Measurements from ENCODE around the gene LRP5.
"Not testable (repeated sequence)": the region's sequence is repeated elsewhere in the genome, so short reads cannot be mapped to it uniquely, and the experiment has no call there.

LRP5 gene

DNA sequence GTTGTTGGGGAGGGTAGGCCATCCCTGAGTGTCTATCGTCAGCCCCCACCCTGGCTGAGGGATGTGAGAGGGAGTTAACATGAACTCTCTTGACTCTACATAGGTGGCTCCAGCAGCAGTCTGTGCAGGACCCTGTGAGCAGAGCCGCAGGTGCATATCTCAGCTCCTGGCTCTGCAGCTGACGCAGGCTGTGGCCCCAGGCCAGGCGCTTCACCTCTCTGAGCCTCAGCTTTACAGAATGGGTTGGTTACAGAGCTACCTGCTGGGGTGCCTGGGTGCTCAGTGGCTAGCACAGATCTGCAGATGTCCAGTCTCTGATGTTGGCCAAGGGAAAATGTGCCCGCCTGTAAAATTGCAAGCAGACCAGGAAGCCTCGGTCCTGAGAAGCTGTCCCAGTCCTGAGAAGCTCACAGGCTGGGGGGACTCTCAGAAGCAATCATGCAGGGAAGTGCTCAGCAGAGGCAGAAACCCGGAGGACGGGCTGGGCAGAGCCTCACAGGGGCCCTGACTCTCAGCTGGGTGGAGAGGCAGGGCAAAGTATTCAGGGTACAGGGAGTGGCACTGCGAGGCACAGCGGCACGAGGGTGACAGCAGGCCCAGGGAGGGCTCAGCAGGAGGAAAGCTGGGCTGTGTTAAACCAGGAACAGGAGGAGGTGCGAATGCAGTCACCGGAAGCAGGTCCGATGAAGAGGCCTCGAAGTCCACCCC lies 15.9 kb upstream of the LRP5 start:
- TF ChIP-seq, protein P1, sequence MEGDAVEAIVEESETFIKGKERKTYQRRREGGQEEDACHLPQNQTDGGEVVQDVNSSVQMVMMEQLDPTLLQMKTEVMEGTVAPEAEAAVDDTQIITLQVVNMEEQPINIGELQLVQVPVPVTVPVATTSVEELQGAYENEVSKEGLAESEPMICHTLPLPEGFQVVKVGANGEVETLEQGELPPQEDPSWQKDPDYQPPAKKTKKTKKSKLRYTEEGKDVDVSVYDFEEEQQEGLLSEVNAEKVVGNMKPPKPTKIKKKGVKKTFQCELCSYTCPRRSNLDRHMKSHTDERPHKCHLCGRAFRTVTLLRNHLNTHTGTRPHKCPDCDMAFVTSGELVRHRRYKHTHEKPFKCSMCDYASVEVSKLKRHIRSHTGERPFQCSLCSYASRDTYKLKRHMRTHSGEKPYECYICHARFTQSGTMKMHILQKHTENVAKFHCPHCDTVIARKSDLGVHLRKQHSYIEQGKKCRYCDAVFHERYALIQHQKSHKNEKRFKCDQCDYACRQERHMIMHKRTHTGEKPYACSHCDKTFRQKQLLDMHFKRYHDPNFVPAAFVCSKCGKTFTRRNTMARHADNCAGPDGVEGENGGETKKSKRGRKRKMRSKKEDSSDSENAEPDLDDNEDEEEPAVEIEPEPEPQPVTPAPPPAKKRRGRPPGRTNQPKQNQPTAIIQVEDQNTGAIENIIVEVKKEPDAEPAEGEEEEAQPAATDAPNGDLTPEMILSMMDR (IDR thresholded peaks at IDR 0.05), result no peak
- intact Hi-C loops (cut with DNase I; ENCODE audit: low total_unique reads), result loop anchor here (10.0 kb wide), 2 partner anchors 82 to 148 kb away; partner anchors contain the start of gene KMT5B
- Histone ChIP-seq H3K9me3 (no peaks in the 10 kb centered on the region), H3K27me3 (no peaks in the 10 kb centered on the region), H3K36me3 (no peaks in the 10 kb centered on the region), H3K4me1 (peaks cover 0 to 13% (median 2%) of the 10 kb centered on the region in 4 donors), H3K27ac (no peak overlapping the region), H3K4me3 (no peak overlapping the region)
- no peak for DNase-seq

DNA sequence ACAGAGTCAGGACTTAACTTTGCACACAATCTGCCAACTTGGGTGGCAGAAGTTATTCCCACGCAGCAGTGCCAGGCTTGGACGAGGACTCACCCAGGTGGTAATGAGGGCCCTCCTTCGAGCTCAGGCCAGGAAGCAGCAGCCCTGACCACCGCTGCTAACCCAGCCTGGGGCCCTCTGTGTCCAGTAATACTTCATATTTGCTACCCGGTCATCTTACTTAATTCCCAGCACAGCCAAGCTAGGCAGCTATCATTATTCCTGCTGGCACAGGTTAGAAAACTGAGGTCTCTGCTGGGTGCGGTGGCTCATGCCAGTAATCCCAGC lies 15.4 kb upstream of the LRP5 start:
- intact Hi-C loops (cut with DNase I; ENCODE audit: low total_unique reads), result loop anchor here (10.0 kb wide), 2 partner anchors 82 to 148 kb away; partner anchors contain the start of gene KMT5B
- no peak overlapping the region for H3K27ac ChIP-seq

DNA sequence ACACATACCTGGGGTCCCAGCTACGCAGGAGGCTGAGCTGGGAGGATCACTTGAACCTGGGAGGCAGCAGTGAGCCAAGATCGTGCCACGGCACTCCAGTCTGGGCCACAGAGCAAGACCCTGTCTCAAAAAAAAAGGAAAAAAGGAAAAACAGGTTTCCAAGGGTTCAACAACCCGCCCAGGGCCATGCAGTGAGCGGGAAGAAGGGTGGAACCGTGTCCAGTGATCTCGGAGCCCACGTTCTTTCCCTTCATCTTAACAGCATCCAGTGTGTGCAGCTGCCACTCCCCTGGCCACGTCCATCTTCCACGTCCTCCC lies 14.9 kb upstream of the LRP5 start:
- intact Hi-C loops (cut with DNase I; ENCODE audit: low total_unique reads), result loop anchor here (10.0 kb wide), 2 partner anchors 83 to 147 kb away; partner anchors contain the start of gene KMT5B
- DNase-seq, result no peak
- Histone ChIP-seq H3K27me3 (no peaks in the 10 kb centered on the region), H3K4me1 (peaks cover 0 to 13% (median 2%) of the 10 kb centered on the region in 4 donors), H3K36me3 (no peaks in the 10 kb centered on the region), H3K4me3 (no peak overlapping the region), H3K9me3 (no peaks in the 10 kb centered on the region), H3K27ac (no peak overlapping the region)
- TF ChIP-seq, protein P1 (IDR thresholded peaks at IDR 0.05), result no peak

More for the DNA sequence above, 15.4 kb upstream of the LRP5 start:
- Histone ChIP-seq H3K4me3 (no peak overlapping the region), H3K4me1 (peaks cover 0 to 13% (median 2%) of the 10 kb centered on the region in 4 donors), H3K36me3 (no peaks in the 10 kb centered on the region), H3K9me3 (no peaks in the 10 kb centered on the region), H3K27me3 (no peaks in the 10 kb centered on the region)
- TF ChIP-seq, protein P1 (IDR thresholded peaks at IDR 0.05), result no peak
- no peak for DNase-seq

DNA sequence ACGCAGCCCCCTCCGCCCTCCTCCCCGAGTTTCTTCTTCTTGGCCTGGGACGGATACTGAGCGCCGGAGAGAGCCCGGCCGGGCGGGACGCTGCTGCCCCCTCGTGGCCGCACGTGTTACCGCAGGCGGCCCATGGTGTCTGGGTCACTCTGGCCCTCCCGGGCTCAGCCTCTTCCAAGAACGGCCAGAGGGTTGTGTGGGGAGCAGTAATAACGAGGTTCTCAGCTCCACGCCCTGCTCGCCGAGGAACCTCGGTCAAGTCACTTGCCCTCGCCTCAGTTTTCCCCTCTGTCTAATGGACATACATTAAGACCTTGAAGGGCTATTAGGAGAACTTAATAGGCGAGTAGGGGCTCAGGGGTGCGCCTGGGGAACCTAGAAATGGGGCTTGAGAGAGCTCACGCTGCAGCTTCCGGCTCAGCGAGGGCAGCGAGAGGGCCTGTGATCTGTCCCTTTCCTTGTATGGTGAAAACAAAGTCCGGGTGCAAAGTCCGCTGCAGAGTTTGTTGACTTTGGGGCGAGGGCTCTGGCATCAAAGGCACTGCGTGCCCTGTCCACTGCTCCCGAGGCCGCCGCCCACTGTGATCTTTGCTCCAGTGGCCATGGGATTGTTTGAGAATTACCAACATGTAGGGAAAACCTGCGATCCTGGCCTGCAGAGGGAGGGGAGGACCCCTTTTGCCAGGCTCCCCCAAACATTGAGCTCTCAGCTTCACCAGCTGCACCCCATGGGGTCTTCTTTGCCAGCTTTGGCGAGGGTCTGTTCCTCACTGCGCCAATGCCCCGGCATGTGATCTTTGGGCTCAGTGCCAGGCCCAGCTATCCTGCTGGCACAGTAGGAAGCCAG lies 14.4 kb upstream of the LRP5 start:
- Histone ChIP-seq H3K27ac (no peak overlapping the region), H3K4me3 (no peak overlapping the region), H3K36me3 (no peaks in the 10 kb centered on the region), H3K9me3 (no peaks in the 10 kb centered on the region), H3K27me3 (no peaks in the 10 kb centered on the region), H3K4me1 (peaks cover 0 to 18% (median 7%) of the 10 kb centered on the region in 4 donors)
- peak; percentile 51 to 85 for DNase-seq
- TF ChIP-seq, protein P1 (IDR thresholded peaks at IDR 0.05), result peak; percentile 96 to 100
- intact Hi-C loops (cut with DNase I; ENCODE audit: low total_unique reads), result loop anchor here (2.0 to 10.0 kb wide), 3 partner anchors 39 to 147 kb away; partner anchors contain the start of gene KMT5B

DNA sequence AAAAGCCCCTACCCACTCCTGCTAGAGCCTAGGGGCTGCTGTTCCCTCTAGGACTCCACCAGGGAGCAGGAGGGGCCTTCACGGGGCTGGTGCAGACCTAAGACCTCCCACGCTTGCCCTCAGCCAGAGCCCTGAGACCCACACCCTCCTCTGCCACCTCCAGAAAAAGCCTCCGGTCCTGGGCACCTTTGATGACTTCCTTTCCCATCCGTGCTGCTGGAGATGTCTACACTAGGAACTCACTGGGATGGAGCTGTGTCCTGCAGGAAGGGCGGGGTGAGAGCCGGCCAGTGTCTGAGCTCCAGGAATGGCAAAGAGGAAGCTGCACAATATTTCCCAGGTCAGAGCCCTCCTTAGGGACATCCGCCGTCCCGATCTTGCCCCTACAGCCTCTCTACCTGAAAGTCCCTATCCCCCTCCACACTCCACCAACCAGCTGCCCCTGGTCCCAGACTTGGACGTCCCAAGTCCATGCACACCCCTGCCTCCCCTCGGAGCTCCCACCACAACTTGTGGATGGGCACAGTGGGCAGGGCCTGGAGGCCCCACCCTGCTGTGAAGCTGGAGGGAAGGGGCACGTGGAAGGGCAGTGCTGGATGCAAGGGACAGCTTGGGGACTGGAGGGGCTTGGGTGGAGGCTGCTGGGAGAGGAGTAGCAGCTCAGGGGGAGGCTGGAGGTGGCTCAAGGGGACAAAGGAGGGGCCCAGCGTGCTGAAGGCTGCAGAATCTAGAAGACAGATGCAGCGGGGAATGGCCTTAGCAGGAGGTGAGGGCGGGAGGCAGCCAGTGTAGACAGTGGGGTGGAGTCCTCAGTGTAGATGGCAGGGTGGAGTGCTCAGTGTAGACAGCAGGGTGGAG lies 13.5 kb upstream of the LRP5 start:
- Histone ChIP-seq H3K27ac (no peak overlapping the region), H3K27me3 (no peaks in the 10 kb centered on the region), H3K4me1 (peaks cover 0 to 18% (median 7%) of the 10 kb centered on the region in 4 donors), H3K9me3 (no peaks in the 10 kb centered on the region), H3K36me3 (no peaks in the 10 kb centered on the region), H3K4me3 (no peak overlapping the region)
- TF ChIP-seq, protein P1 (IDR thresholded peaks at IDR 0.05), result no peak
- intact Hi-C loops (cut with DNase I; ENCODE audit: low total_unique reads), result loop anchor here (2.0 to 10.0 kb wide), 3 partner anchors 40 to 146 kb away; partner anchors contain the start of gene KMT5B
- DNase-seq, result no peak

DNA sequence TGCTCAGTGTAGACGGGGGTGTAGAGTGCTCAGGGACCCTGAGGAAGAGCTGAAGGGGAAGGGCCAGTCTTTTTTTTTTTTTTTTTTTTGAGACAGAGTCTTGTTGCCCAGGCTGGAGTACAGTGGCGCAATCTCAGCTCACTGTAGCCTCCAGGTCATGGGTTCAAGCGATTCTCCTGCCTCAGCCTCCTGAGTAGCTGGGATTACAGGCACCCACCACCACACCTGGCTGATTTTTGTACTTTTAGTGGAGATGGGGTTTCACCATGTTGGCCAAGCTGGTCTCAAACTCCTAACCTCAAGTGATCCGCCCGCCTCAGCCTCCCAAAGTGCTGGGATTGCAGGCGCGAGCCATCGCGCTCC lies 12.9 kb upstream of the LRP5 start:
- H3K27me3 ChIP-seq, H3K9me3 ChIP-seq, H3K36me3 ChIP-seq, H3K4me3 ChIP-seq, H3K27ac ChIP-seq, DNase-seq: not testable (repeated sequence)
- H3K4me1 ChIP-seq, result peaks cover 0 to 18% (median 7%) of the 10 kb centered on the region in 4 donors
- intact Hi-C loops (cut with DNase I; ENCODE audit: low total_unique reads), result loop anchor here (2.0 to 10.0 kb wide), 3 partner anchors 41 to 145 kb away; partner anchors contain the start of gene KMT5B

Data from tibial artery (tissue), 4 donors.